G401.6 (cell line): ENCODE results near the gene IL1RAPL1.
"Not testable (repeated sequence)": the region's sequence is repeated elsewhere in the genome, so short reads cannot be mapped to it uniquely, and the experiment has no call there.

ENCODE experiments used
- FAIRE-seq: peaks from 2 replicates; lab custom pipeline; 2012; peaks lifted over from hg19 to GRCh38; lab: Jason Lieb, UNC

Gene IL1RAPL1

DNA sequence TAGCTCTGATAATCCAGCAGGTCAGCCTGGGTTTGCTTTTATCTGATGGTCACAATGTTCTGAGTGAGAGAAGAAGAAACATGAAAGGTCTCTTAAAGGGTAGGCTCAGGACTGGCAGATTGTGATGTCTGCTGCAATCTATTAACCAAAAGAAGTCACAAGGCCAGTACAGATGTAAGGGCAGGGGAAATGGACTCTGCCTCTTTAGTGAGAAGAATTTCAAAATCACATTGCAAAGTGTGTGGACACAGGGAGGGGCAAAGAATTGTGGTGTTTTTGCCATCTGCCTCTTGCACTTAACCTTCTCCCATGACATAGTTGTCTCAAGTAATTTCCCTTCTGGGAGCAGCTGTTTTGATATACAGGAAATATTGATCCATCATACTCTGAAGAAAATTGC, 40.9 kb downstream of the IL1RAPL1 start:
- no peak for FAIRE-seq

DNA sequence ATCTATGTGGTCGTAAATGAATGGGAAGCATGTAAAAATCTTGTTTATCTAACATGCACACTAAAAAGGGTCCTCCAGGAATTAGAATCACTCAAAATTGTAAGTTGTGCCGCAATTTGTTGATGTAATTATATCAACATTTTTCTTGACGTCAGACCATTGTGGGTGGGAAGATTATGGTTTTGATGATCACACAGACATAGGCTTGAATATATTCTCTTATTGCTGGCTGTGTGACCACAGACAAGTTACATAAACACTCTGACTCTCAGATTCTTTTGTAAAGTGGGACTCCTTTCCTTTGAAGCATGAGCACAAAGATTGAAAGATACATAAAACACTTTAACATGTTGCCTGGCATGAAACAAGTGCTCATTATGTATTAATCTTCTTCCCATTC, 51.5 kb downstream of the IL1RAPL1 start:
- FAIRE-seq, result no peak

DNA sequence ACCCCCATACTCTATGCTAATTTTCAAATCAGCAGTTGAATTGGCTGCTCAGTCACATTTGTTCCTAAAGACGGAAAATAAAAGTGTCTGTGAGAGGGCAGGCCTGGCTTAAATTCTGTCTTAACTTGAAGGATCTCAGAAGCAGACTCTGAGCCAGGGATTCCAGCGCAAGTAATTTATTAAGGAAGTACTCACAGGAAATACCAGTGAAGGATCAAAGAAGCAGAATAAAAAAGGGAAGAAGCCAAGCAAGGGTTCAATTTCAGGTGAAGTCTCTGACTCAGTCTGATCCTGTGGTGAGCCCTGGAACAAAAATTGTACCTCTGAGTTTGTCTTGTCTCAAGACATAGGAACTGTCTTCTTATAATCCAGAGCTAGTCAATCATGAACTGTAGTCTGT, 52.2 kb downstream of the IL1RAPL1 start:
- FAIRE-seq, result no peak

DNA sequence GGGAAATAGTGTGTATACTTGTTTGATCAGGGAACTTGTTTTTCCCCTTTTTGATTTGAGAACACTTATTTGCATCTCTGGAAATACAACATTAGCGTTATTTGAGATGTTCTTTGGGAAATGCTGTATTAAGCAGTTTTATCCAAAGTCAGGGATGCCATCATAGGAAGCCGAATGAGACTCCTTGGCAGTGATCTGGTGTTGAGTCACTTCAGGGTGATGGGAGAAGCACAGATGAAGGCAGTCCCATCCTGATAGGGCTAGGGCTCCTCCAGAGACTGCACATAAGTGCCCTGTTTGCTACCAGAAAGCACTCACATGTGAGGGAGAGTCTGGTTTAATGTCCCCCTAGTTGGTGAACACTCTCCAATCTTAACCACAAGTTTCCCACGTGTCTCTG, 62.3 kb downstream of the IL1RAPL1 start:
- no peak for FAIRE-seq

DNA sequence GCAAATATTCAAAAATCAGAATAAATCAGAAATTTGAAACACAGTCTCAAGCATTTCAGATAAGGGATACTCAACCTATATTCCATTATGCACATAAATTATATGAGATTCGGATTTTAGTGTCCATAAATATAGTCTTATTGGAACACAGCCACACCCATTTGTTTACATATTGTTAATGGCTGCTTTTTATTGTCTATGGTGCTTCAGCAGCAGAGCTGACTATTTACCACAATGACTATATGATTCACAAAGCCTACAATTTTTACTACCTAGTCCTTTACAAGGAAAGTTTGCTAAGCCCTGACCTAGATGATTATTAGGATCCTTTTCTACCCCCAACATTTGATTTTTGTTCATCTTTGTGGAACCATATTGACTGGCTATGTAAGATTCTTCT, 63.9 kb downstream of the IL1RAPL1 start:
- no peak for FAIRE-seq

DNA sequence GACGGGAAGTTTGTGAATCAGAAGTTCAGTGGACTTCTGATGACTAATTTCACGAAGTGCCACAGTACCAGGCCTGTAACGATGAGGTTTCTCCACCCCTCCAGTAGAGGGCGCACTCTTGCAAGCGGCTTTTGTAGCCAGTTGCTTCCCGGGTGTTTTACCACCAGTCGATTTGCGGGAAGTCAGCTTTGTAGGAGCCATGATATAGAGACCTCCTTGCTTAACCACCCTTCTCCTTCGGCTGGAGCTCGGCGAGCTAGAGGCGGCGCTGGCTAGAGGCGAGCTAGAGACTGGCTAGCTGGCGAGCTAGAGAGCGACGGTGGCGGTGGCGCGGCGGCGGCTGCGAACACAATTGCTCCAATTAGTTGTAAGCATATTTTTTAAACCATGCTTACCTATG, 72.0 kb downstream of the IL1RAPL1 start:
- FAIRE-seq, result no peak

DNA sequence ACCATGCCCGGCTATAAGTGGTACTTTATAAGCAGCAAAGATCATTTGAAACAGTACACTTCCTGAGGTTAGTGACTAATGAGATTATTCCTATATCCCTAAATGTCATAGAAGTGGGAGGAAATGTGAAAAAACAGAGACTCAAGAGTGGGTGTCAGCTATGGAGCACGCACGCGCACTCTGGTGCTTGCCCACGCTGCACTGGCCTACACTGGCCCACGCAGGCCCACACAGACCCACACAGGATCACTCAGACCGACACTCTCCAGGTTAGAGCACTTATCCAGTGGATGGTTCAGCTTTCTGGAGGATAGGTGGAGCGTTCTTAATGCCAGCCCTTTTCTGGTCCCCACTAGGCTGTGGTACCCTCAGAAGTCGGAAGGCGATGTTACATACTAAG, 78.5 kb downstream of the IL1RAPL1 start:
- no peak for FAIRE-seq

DNA sequence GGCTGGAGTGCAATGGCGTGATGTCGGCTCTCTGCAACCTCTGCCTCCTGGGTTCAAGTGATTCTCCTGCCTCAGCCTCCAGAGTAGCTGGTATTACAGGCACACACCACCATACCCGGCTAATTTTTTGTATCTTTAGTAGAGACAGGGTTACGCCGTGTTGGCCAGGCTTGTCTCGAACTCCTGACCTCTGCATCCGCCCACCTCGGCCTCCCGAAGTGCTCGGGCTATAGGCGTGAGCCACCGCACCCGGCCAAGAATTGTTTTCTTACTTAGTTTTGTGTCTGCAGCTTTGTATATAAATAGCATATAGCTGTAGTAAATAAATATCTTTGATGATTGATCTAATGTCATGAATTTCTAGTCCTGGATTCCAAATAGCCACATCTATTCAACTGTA, 81.1 kb downstream of the IL1RAPL1 start:
- no peak for FAIRE-seq

DNA sequence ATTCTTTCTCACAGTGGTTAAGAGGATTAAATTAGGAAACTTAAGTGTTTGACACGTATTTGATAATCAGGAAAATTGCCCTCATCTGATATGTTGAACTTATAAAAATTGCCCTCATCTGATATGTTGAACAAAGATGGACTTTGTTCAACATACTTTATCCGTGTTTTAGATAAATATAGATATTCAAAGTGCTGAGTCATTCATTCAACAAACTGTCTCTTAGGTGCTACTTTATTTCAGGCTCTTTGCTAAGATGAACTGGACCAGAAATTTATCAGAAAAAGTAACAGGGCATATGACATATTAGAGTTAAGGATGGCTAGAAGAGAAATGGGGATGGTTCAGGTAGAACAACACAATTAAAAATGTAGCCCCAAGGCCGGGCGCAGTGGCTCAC, 81.7 kb downstream of the IL1RAPL1 start:
- no peak for FAIRE-seq

DNA sequence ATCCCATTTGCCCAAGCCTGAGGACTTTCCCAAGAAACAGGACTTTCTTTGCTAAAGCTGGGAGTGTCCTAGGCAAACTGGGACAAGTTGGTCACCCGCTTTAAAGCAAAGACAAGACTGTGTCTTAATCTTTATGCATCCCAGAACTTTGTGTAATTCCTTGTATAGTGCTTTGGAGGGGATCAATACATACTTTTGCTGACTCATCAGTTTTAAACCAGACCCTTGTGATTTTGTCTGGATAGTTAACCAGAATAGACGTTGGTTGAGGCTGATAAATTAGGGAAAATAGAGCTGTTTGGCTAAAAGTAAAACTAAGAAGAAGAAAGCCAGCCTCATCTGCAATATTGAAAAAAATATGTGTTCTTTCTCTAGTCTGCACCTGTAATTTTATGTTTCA, 82.8 kb downstream of the IL1RAPL1 start:
- no peak for FAIRE-seq

DNA sequence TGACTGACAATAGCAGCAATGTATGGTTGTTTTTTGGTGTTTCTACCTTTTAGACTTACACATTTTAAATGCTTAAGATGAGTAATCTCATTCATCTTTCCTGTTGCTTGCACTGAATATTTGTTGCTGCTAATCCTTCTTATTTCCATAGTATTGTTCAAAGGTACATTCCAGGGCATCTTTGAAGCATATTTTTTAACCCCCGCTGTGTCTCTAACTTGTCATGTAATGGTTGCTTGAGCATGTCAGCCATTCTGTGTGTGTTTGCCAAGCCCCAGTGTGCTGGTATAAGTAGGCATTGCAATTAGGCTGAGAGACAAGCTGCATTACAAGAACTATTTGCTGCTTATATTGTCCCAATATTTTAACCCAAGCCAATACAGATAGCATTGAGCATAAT, 87.9 kb downstream of the IL1RAPL1 start:
- no peak for FAIRE-seq

DNA sequence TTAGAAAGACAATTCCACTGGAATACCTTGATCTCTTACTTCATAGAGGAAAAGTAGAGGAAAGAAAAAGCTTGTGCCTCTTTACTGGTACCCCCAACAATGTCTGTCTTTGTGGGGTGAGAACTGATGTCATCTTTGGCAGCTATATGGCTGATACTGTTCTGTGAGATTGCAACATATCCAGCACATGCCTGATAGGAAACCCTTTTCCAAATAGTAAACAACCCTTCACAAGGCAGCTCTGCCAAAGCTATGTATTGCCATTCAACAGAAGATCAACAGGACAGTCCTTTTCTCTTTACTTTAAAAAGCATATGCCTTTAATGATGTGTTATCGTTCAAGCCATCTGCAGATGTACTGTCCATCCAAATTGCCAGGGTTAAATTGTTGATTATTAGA, 105.9 kb downstream of the IL1RAPL1 start:
- FAIRE-seq, result no peak

DNA sequence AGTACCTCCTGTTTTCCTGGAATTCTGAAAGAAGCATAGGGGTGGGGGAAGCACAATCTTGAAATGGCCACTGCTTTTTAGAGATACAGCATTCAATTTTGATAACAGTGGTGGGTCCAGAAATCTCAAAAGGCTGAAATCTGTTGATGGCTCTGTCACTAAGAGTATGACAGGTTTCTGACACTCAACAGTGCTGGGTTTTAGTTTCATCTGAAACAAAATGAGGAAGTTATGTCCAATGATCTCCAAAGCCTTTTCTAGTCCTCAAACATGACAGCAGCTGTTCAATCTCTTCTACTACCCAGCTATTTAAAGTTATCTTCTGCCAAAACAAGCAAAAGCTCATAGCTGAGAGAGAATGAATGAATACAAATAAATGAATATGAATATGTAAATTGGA, 110.5 kb downstream of the IL1RAPL1 start:
- no peak for FAIRE-seq

DNA sequence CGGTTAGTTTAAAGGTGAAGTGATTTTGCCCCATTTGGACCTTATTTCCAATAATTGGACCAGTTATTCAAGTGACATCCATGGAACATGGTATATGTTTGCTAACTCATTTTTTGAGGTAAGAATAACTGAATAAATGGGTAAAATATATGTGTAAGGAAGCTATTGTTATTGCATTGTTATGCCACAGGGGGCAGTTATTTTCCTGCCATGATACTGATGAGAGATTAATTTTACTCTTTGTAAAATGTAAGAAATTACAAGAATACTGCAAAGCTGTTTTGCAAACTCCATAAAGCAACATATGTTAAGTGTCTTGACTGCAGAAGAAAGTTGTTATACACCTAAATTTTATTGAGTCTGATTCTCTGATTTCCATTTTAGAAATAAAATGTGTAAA, 114.0 kb downstream of the IL1RAPL1 start:
- FAIRE-seq, result no peak

DNA sequence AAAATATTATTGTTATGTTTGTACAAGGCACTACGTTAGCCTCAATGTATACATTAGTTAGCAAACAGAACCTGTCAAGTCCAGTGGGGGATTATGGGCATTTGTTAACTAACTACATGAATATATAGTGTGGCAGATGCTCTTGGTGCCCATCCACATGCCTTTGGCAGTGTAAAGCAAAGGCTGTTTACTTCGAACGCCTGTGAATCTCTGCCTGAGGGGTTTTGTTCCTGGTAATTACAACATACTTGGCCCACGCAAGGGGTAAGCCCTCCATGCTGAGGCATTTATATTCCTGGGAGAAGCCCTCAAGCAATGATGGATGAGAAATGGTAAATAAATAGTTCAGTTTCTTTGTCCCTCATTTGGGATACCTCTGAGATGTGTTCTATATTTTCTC, 119.7 kb downstream of the IL1RAPL1 start:
- no peak for FAIRE-seq

DNA sequence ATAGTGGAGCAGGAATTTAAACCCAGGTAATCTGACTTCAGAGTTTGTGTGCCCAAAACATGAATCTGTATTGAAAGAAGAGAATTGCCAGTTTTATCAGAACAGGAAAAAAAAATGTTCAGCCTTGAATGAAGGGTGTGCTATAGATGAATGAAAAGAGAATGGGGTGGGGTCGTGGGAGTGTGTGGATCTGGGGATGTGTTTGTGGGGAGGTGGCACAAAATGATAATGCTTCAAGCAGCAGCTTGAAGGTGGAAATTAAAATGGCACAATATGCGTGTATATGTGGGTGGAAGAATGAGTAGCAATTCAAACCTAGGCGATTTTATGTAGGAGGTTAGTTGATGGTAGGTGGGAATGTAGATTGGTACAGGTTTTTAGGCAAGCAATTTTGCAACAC, 122.2 kb downstream of the IL1RAPL1 start:
- FAIRE-seq, result no peak

DNA sequence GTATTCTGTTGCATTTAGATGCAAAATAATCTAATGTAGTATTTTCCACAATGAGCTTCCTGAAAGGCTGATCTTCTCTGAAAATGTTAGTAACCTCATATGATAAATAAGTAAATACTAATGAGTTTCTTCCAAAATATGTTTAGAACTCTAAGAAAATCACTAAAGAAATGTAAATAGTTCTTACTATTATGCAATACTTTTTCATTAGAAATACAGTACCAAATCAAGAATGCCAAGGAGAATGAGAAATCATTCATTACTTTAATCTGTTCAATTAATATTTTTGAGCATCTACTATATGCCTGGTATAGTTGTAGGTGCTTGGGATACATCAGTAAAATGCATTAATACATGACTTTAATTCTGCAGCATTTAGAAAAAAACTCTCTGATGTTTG, 130.6 kb downstream of the IL1RAPL1 start:
- FAIRE-seq, result no peak

DNA sequence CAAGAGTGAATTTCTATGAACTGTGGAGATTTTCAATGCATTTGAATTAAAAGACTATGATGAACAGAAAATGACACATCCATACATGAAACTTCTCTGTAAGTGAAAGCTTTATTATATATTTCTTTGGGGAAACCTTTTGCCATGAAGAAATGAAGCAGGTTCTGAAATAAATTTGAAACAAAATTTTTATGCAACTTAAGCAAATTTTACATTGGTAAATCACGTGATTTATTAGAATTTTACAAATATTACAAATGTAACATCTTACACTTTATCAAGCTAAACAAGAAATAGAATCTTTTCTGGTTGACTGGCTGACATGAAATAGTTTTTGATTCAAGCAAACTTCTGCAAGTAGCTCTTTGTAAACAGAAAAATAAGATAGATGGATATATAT, 131.2 kb downstream of the IL1RAPL1 start:
- FAIRE-seq, result no peak

DNA sequence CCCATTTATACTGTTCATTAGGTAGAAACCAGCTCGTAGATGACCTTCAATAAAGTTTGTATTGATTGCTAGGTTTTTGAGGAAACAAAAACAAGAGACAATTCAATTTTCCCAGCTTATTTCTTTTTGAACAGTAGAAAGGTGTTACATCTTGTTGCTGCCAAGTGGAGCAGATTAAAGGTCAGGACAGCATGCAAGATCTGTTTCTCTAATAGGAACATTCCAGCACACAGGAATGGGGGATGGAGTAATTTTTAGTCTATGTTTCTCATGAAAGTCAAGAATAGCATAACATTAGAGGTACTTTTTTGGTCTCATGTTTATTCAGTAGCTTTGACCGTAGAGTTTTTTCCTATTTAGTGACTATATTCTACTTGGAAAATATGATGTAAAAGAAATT, 132.4 kb downstream of the IL1RAPL1 start:
- FAIRE-seq, result no peak

DNA sequence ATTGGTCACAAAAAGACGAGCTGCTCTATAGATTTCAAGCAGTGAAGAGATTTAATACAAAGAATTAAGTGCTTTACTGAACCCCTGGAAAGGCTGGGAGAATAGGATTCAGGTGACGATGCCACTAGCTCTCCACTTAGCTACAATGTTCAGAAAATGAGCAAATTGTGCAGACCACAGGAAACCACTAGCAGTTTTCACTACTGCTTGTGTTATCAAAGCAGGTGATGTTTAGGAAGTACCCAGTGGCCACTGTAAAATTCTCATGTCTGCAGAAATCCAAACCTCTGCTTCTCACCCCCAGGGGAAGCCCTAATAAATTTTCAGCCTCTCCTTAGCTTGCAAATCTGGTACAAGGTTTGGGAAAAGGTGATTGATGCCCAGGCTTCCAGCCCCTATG, 165.1 kb downstream of the IL1RAPL1 start:
- no peak for FAIRE-seq

DNA sequence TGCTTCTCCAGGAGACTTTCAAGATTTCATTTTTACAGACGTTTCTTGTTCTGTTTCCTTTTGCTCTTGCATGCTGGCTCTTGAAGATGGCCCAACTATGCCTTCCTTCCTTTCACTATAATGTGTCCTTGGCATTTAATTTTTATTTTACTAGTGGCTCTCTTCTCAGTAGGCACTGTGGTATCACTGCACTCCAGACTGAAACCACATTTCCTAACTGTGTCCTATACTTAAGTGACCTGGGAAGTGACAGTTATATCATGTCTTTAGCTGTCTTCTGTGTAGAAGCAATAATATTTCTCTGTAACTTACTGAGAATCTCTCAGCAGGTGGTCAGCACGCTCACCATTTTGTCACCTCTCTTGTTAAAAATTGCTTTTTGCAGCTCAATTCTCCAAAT, 168.9 kb downstream of the IL1RAPL1 start:
- no peak for FAIRE-seq

DNA sequence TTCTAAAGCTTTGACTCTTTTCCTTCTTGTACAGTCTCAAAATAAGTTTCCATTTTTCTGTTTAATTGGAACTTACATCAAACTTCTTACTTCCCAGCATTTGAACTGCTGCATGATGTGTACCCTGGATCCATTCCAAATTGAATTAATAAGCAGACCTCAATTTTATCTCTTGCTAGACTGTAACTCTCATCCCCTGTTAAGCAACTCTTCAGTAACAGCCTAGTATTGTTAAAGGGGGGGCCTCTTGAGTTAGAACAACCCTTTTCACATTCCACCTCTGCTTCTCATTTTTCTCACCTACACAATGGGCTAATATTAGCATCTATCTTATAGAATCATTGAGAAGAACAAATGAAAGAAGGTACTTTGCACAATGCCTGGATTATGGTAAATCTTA, 169.4 kb downstream of the IL1RAPL1 start:
- FAIRE-seq, result no peak

DNA sequence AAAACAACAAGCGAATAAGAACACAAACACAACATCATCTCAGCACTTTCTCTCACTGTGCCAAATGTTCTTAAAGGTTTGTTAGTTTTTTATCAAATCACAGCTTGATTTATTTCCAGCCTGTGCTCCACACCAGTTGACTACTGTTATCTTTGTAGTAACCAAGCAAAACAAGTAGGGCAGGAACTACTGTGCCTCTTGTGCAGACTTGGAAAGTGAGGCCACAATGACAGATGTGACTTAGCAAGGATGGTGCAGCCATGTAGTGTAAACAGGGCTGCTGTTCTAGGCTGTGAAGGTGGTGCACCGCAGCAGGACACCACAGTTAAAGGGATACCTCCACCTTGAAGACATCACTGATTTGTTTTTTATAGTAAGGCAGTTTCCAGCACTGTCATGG, 170.0 kb downstream of the IL1RAPL1 start:
- FAIRE-seq, result no peak

DNA sequence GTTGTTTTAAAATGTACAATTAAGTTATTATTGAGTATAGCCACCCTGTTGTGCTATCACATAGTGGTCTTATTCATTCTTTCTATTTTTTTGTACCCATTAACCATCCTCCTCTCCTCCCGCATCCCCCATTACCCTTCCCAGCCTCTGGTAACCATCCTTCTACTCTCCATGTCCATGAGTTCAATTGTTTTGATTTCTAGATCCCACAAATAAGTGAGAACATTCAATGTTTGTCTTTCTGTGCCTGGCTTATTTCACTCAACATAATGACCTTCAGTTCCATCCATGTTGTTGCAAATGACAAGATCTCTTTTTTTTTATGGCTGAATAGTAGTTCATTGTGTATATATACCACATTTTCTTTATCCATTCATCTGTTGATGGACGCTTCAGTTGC, 179.3 kb downstream of the IL1RAPL1 start:
- FAIRE-seq, result not testable (repeated sequence)

DNA sequence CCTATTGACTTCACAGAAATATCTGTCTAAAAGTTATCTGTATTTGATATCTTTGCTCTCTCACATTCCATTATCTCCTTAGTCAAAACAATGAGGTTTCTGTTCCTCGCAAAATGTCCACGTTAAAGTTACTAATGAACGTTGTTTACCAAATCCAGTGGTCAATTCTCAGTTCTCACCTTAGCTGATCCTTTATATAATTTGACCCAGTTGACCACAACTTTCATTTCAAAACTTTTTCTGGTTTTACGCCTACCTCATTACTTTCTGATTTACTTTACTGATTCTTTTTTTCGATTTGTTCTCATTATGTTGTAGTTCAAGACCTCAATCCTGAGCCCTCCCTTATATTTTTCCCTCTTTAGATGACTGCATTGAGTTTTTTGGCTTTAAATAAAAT, 186.6 kb downstream of the IL1RAPL1 start:
- no peak for FAIRE-seq

DNA sequence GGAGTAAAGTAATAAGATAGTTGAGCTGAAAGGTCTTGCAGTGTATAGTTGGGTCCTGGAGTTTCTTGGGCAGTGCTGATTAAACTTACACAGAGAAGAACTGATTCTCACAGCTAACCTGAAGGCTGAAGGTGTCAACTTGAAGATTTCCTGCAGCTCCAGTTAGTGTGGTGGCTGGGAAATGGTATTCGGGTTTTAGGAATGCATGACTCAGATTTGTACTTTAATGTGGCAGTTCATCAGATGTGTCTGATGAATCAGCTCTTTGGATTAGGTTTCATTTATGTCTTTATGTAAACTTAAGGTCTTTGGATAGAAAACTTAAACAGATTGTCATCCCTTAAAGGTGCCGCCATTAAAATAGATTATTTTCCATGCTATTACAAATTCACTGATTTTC, 200.0 kb downstream of the IL1RAPL1 start:
- no peak for FAIRE-seq
